ENCODE results near the gene TMEM106C. TPM values are rescaled to one million over a fixed set of nuclear protein-coding genes. Genes with fewer than 3 reads are reported as not detected.

The TMEM106C gene
- total RNA-seq, 1 donor from 2014 or later = 45.4 TPM

DNA sequence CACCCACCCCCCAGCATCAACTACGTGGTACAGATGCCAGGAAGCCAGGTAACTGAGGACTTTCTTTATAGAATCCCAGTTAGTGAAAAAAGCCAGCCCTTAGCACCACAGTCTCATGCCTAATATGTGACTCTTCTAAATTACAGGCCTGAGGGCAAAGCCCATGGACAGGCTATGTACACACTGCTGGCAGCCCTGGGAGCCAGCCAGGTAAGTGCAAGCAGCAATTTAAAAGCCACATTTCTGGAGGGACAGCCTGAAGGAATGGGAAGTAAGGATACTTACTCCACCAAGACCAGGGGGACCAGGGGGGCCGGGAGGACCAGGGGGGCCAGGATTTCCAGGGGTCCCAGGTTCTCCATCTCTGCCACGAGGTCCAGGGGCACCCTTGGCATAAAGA, 33.9 kb downstream of the TMEM106C start:
- ATAC-seq = no peak

DNA sequence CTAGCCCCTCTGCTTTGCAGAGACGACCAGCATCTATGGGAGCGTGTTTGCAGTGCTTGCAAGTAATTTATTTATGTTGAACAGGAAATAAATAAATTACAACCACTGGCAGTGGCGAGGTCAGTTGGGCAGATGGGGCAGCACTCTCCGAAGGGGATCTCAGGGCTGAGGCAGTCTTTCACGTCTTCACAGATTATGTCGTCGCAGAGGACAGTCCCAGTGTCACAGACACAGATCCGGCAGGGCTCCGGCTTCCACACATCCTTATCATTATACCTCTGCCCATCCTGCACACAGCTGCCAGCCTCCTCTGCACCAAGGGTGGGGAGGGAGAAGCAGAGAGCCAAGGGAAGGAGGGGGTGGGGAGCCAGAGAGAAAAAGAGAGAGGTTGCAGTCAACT, 36.4 kb downstream of the TMEM106C start:
- no peak for ATAC-seq

GRCh38 chr12:48000878-48001504, 37.6 kb downstream of the TMEM106C start:
- peak; percentile 89 for ATAC-seq

- ATAC-seq = peak; percentile 68
Observed at GRCh38 chr12:48001505-48002413, 38.4 kb downstream of the TMEM106C start.

DNA sequence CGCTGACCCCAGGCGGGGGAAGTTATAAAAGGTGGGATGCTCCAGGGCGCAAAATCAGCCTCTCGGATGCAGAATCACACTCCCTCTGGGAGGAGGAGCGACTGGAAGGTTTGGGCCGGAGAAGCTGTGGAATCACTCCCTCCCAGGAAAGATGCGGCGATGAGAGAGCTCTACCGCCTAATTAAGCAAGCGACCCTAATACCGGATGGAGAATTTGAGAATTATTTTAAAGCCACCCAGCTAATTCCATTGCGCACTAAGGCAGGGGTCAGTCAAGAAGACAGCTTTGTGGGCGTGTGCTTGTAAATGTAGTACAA, 39.0 kb downstream of the TMEM106C start:
- ATAC-seq = no peak

- no peak for ATAC-seq
Observed at GRCh38 chr12:48002773-48003218, 39.4 kb downstream of the TMEM106C start.

- no peak for ATAC-seq
Observed at GRCh38 chr12:48003226-48004052, 40.0 kb downstream of the TMEM106C start.

- no peak for ATAC-seq
Observed at GRCh38 chr12:48004053-48004941, 40.9 kb downstream of the TMEM106C start, which contains the start of gene COL2A1. Gene COL2A1 (minus strand): TSS chr12:48004476. CDS start chr12:48004321, 155 bp downstream.

- no peak for ATAC-seq
Observed at GRCh38 chr12:48005001-48005749, 41.8 kb downstream of the TMEM106C start.

GRCh38 chr12:48005750-48006021, 42.3 kb downstream of the TMEM106C start:
- no peak for ATAC-seq

DNA sequence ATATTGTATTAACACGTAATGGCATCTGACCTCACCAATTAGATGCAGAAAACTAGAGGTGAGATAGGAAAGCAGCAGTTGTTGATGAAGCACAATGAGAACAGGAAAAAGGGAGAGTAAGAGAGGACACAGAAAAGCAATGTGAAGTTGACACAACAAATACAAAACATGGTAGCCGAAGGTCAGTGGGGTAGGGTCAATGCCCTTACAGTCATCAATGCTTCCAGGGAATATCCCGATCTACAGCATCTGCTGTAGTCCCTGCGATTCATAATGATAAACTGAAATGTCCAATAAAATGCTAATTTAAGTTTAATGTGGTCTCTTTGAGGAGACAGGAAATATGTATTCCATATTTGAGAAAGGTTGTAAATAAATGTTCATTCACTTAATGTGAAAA, 43.8 kb downstream of the TMEM106C start:
- ATAC-seq = no peak

DNA sequence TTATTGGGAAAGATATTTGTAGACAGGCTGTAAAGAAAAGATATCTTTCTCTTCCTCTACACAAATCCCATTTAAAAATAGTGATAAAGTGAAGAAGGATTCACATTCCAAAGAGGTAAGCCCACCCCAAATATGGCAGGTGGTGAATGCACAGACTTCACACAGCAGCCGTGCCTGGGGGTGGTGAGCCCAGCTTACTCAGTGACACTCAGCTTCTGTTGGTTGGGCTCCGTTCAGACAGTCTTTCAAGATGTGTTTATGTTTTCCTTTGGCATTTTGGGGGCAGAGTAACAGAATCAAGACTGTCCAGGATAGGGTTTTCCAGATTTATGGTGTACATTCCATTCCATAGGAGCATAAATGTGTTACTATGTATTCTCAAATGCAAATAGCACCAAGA, 45.0 kb downstream of the TMEM106C start:
- no peak for ATAC-seq

- ATAC-seq = no peak
Observed at GRCh38 chr12:48008950-48009349, 45.6 kb downstream of the TMEM106C start.

GRCh38 chr12:48009471-48009870, 46.1 kb downstream of the TMEM106C start:
- ATAC-seq = no peak

DNA sequence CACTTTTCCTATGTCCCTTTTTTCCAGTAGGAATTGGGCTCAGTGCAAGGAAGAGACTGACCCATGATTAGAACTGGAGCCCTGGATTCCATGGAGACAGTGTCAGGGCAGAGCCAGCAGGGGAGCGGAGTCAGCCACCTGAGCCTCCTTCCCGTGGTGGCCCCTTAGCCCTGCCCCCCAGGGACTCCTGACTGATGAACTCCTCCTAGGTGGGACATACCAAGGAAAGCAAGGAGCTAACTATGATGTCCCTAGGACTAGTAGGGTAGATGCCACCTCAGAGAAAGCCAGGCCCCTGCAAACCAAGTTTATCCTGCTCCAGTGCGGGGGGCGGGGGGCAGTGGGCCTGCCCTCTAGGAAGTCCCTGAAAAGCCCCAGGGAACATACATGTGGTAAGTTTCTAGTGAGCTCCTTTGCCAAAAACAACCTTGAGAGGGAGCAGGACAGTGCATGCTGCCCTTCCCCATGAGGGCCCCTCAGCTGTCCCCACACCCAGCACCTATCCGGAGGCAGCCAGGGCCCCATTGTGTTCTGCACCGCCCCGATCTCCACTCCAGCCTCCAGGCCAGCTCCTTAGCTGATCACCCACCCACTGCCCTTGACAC, 47.1 kb downstream of the TMEM106C start:
- ATAC-seq = no peak

DNA sequence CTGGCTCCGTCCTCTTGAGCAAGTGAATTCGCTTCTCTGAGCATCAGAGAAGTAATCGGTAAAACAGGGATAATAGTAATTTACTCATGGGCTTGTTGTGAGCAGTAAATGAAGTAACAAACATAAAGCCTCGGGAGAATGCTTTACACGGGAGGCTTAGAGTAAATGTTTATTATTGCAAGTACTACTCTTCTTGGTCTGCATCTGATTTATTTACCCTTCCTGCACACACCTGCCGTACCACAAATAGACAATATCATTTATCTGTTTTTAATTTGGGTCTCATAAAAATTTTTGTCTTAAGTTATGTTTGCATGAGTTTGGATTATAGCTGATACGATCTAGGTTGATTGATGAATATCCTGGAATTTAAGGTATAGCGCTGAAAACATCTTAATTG, 48.7 kb downstream of the TMEM106C start:
- no peak for ATAC-seq

DNA sequence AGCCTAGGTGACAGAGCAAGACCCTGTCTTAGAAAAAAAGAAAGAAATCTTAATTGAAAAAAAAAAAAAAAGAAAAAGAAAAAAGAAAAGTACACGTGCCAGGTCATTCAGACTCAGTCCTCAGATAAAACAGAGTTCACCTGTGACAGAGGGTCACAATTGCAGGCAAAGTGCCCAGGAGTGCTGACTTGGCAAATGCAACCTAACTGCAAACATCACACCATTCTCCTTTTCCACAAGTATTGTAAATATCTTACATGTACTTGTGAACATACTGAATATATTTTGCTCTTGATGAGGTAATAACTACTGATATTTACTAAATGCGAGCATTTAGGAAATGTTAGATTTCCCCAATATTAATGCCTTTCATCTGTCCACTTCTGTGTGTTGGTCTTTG, 49.9 kb downstream of the TMEM106C start:
- ATAC-seq = no peak

DNA sequence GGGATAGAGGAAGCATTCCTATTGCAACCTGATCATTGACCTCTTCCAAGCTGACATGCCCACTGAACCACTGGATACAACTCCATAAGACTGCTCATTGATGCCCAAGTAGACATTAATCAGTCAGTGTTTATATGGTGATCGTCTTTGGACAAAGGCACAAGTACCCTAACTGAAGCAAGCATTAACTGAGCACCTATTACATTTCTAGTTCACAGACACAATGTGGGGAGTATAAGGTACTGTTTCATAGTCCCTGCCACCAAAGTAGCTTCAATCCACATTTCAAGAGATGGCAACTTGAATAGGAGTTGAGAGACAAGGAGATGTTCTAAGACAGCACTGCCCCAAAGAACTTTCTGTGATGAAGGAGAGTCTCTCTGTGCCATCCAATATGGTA, 51.7 kb downstream of the TMEM106C start:
- ATAC-seq = no peak

DNA sequence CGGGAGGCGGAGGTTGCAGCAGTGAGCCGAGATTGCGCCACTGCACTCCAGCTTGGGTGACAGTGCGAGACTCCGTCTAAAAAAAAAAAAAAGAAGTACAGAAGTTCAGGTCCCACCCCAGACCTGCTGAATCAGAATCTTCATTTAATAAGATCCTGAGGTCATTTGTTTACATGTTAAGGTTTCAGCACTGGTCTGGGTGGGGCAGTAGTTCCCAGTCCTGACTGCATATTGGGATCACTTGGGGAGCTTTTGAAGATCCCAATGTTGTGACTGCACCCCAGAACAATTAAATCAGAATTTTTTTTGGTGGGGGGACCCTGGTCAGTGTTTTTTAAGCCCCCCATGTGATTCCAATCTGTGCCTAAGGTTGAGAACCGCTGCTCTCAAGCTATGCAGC, 52.6 kb downstream of the TMEM106C start:
- ATAC-seq = no peak

- no peak for ATAC-seq
Observed at GRCh38 chr12:48016373-48017020, 53.1 kb downstream of the TMEM106C start.

- ATAC-seq = no peak
Observed at GRCh38 chr12:48017496-48017895, 54.1 kb downstream of the TMEM106C start.

Measured in esophagus mucosa (tissue), 1 donor.